ENCODE data around the gene ACACA.

Gene ACACA

DNA sequence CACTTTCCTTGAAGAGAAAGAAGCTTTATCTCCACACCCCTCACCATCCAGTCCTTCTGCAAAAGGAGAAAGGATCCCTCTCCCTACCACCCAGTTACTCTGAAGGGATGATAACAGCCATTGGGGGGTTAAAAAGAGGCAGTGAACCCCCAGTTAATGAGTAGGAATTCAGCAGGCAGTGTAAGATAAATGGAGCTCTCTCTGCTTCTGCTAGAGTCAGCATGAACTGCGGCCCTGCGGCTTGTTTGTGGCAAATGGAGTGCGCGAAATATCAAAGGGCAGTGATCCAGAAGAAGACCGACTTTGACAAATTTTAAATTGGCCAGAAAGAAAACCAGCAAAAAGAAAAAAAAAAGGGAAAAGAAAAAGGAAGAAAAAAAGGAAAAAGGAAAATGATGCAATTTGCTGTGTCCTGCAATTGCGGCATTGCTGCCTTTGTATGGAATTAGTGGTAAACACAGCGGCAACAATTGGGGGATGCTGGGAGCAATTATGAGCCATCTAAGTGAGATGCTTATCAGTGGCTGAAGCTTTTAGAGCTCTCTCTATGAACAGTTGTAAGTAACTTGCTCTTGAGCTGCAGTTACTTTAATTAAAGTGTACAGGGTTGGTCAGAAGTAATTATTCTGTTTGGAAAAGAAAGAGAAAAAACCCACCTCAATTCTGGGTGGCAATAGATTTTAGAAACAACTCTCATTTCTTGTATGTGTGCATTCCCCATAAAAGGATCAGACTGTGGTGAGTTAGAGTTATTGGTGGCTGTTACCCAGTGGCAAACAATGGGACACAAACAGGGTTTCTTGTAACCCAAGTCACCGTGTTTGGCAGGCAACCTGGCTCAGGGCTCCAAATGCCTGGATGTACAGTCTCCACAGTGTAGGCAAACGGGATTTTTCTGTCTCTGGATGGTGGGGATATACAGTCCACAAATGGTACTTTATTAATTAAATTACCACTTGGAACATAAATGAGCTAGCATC, 296.6 kb downstream of the ACACA start (continued):
- no peak for TF ChIP-seq CTCF (tag by site-specific recombination; IDR thresholded peaks at IDR 0.05)
- TF ChIP-seq KLF1 (tag by site-specific recombination; IDR thresholded peaks at IDR 0.05), result no peak
- no peak for TF ChIP-seq ZNF169 (tag by site-specific recombination; IDR thresholded peaks at IDR 0.05)
- TF ChIP-seq SP3 (tag by site-specific recombination; IDR thresholded peaks at IDR 0.05), result no peak
- no peak for TF ChIP-seq ZNF701 (tag by site-specific recombination; IDR thresholded peaks at IDR 0.05)
- TF ChIP-seq ZNF114 (tag by site-specific recombination; IDR thresholded peaks at IDR 0.05), result no peak
- TF ChIP-seq GLIS2 (tag by site-specific recombination; IDR thresholded peaks at IDR 0.05), result no peak
- TF ChIP-seq REPIN1 (tag by site-specific recombination; IDR thresholded peaks at IDR 0.05; ENCODE audit: low read depth), result no peak
- TF ChIP-seq ZNF610 (tag by site-specific recombination; IDR thresholded peaks at IDR 0.05; ENCODE audit: borderline replicate concordance), result peak; percentile 33; the same call in 1 of the 2 replicates
- TF ChIP-seq, protein P1, sequence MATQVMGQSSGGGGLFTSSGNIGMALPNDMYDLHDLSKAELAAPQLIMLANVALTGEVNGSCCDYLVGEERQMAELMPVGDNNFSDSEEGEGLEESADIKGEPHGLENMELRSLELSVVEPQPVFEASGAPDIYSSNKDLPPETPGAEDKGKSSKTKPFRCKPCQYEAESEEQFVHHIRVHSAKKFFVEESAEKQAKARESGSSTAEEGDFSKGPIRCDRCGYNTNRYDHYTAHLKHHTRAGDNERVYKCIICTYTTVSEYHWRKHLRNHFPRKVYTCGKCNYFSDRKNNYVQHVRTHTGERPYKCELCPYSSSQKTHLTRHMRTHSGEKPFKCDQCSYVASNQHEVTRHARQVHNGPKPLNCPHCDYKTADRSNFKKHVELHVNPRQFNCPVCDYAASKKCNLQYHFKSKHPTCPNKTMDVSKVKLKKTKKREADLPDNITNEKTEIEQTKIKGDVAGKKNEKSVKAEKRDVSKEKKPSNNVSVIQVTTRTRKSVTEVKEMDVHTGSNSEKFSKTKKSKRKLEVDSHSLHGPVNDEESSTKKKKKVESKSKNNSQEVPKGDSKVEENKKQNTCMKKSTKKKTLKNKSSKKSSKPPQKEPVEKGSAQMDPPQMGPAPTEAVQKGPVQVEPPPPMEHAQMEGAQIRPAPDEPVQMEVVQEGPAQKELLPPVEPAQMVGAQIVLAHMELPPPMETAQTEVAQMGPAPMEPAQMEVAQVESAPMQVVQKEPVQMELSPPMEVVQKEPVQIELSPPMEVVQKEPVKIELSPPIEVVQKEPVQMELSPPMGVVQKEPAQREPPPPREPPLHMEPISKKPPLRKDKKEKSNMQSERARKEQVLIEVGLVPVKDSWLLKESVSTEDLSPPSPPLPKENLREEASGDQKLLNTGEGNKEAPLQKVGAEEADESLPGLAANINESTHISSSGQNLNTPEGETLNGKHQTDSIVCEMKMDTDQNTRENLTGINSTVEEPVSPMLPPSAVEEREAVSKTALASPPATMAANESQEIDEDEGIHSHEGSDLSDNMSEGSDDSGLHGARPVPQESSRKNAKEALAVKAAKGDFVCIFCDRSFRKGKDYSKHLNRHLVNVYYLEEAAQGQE (tag by site-specific recombination; IDR thresholded peaks at IDR 0.05), result no peak
- TF ChIP-seq GLIS1 (tag by site-specific recombination; IDR thresholded peaks at IDR 0.05), result no peak
- TF ChIP-seq PRDM2 (tag by site-specific recombination; IDR thresholded peaks at IDR 0.05; ENCODE audit: borderline replicate concordance), result no peak
- no peak for TF ChIP-seq ZNF2 (tag by site-specific recombination; IDR thresholded peaks at IDR 0.05)
- TF ChIP-seq ZNF555 (tag by site-specific recombination; conservative IDR thresholded peaks at IDR 0.05), result no peak
- no peak for TF ChIP-seq ZNF121 (tag by site-specific recombination; IDR thresholded peaks at IDR 0.05)
- no peak for TF ChIP-seq ZNF837 (tag by site-specific recombination; IDR thresholded peaks at IDR 0.05)
- no peak for TF ChIP-seq ZNF626 (tag by site-specific recombination; IDR thresholded peaks at IDR 0.05)
- TF ChIP-seq ZNF600 (tag by site-specific recombination; IDR thresholded peaks at IDR 0.05), result no peak
- no peak for TF ChIP-seq ZSCAN4 (tag by site-specific recombination; IDR thresholded peaks at IDR 0.05)
- TF ChIP-seq ZNF560 (tag by site-specific recombination; IDR thresholded peaks at IDR 0.05; ENCODE audit: borderline replicate concordance), result no peak
- no peak for TF ChIP-seq ZNF624 (tag by site-specific recombination; IDR thresholded peaks at IDR 0.05)
- no peak for TF ChIP-seq ZNF692 (tag by site-specific recombination; IDR thresholded peaks at IDR 0.05)
- no peak for TF ChIP-seq YY1 (tag by site-specific recombination; IDR thresholded peaks at IDR 0.05)

Data from HEK293 (cell line).